Activated naive CD8-positive, alpha-beta T cell (primary cell): ENCODE results near the gene PAFAH1B2.
A peak's percentile ranks its signal among the peaks of the same experiment; 100 is the strongest.

Experiments used
- H3K27ac Mint-ChIP-seq: one replicate; pipeline ENCODE4 v1.8.0; 2021; ENCODE audit warnings: mixed read lengths
- H3K27me3 Mint-ChIP-seq: one replicate; pipeline ENCODE4 v1.8.0; 2021; ENCODE audit warnings: mixed read lengths
- H3K36me3 Mint-ChIP-seq: one replicate; pipeline ENCODE4 v1.8.0; 2021; ENCODE audit warnings: mixed read lengths
- H3K4me1 Mint-ChIP-seq: one replicate; pipeline ENCODE4 v1.8.0; 2021; ENCODE audit warnings: low read depth, mixed read lengths
- H3K4me3 Mint-ChIP-seq: one replicate; pipeline ENCODE4 v1.8.0; 2021; ENCODE audit warnings: mild to moderate bottlenecking, mixed read lengths
- H3K9me3 Mint-ChIP-seq: one replicate; pipeline ENCODE4 v1.8.0; 2021; ENCODE audit warnings: low read depth, mixed read lengths

The PAFAH1B2 gene

DNA sequence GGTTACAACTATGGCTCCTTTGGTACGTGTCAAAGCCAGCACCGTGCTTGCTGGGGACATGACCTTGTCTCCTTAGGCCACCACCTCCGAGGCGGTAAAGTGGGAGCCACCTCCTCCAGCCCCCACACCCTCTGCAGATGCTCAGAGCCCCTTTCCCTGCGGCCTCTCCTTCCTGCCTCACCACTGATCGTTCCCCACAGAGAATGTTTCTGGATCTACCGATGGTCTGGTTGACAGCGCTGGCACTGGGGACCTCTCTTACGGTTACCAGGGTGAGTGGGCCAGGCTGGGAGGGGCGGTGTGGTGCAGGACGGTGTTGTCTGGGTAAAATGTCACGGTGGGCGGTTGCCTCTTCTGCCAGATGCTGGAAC, 43.3 kb downstream of the PAFAH1B2 start:
- Mint-ChIP-seq H3K36me3 (no peaks in the 10 kb centered on the region), H3K4me3 (no peak overlapping the region), H3K4me1 (no peaks in the 10 kb centered on the region), H3K9me3 (no peaks in the 10 kb centered on the region), H3K27me3 (no peaks in the 10 kb centered on the region), H3K27ac (no peak overlapping the region)

DNA sequence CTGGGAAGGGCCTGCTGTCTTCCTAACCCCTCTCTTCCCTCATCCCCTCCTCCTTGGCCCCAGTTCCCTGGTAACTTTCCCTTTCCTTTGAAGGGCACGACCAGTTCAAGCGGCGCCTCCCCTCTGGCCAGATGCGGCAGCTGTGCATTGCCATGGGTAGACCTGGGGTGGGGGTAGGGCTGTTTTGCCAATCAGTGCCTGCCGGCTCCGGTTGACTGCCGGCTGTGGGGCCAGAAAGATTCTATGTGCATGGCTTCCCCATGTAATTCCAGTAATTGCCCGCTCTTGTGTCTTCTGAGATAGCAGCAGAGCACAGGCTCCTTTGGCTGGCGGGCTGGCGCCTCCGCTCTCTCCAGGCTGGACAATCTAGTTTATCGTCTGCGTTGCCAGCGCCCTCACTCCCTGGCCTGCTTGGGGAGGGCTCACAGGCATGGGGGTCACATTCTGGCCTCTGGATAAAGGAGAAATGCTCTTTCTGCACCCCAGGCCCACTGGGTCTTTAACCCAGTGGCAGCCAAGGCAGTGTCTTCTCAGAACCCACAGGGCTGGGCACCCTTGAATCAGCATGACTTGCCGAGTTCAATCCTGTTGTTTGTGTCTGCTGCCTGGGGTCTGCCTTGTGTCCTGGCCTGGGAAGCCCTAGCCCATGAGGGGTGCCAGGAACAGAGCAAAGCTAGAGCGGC, 43.9 kb downstream of the PAFAH1B2 start:
- no peaks in the 10 kb centered on the region for H3K4me1 Mint-ChIP-seq
- H3K27me3 Mint-ChIP-seq: no peaks in the 10 kb centered on the region
- H3K36me3 Mint-ChIP-seq: no peaks in the 10 kb centered on the region
- no peaks in the 10 kb centered on the region for H3K9me3 Mint-ChIP-seq
- no peak overlapping the region for H3K4me3 Mint-ChIP-seq
- H3K27ac Mint-ChIP-seq: no peak overlapping the region

GRCh38 chr11:117188620-117189081, 44.6 kb downstream of the PAFAH1B2 start:
- H3K4me3 Mint-ChIP-seq: no peak overlapping the region

DNA sequence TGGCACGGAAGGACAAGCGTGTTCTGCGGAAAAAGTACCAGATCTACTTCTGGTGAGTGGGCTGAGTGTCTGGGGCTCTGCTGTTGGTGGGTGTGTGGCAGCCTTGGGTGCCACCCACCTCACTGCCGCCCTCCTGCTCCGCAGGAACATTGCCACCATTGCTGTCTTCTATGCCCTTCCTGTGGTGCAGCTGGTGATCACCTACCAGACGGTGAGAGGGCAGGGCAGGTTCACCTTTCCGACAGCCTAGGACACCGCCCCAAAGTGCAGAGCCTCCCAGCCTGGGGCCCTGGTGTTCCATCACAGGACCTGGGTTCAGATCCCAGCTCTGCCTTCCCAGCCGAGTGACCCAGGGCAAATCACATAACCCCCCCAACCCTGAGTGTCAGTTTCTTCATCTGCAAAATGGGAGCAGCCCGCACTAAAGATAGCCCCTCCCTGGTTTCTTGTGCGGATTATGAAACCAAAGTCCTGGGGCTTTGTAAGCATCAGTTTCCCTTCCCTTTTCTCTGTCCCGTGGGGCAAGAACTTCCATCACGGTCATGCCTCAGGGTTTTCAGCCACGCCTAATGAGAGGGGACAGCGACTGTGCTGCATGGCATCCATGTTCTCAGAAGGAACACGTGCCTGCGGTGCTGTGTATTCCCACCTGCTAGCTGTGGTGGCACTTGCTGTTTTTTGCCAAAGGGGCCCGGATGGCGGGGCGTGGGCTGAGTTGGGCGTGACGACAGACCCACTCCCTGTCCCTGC, 45.3 kb downstream of the PAFAH1B2 start:
- no peak overlapping the region for H3K4me3 Mint-ChIP-seq
- no peaks in the 10 kb centered on the region for H3K36me3 Mint-ChIP-seq

More at GRCh38 chr11:117188620-117189081, 44.6 kb downstream of the PAFAH1B2 start:
- no peaks in the 10 kb centered on the region for H3K27me3 Mint-ChIP-seq
- no peaks in the 10 kb centered on the region for H3K9me3 Mint-ChIP-seq
- no peak overlapping the region for H3K27ac Mint-ChIP-seq
- no peaks in the 10 kb centered on the region for H3K36me3 Mint-ChIP-seq
- H3K4me1 Mint-ChIP-seq: no peaks in the 10 kb centered on the region

DNA sequence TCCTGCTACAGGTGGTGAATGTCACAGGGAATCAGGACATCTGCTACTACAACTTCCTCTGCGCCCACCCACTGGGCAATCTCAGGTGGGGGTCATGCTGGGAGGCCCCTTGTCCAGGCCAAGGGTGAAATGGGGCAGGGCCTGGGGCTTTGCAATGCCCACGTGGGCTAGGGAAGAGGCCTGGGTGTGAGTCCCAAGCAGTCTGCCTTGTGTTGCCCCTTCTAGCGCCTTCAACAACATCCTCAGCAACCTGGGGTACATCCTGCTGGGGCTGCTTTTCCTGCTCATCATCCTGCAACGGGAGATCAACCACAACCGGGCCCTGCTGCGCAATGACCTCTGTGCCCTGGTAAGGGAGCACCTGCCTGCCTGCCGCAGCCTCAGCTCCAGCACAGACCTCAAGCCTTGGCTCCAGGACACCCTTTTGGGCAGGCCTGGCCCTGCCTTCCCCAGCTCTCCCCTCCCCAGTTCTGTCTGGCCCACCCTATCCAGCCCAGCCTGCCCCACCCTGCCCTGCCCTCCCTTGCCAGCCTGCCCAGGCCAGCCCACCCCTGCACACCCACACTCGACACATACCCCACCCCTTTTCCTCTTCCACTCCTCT, 46.0 kb downstream of the PAFAH1B2 start:
- Mint-ChIP-seq H3K4me1 (no peaks in the 10 kb centered on the region), H3K27me3 (no peaks in the 10 kb centered on the region), H3K4me3 (no peak overlapping the region), H3K27ac (no peak overlapping the region), H3K9me3 (no peaks in the 10 kb centered on the region), H3K36me3 (no peaks in the 10 kb centered on the region)

More for the DNA sequence above, 45.3 kb downstream of the PAFAH1B2 start:
- no peaks in the 10 kb centered on the region for H3K9me3 Mint-ChIP-seq
- H3K27ac Mint-ChIP-seq: peak overlapping the region; percentile 50
- H3K27me3 Mint-ChIP-seq: no peaks in the 10 kb centered on the region
- no peaks in the 10 kb centered on the region for H3K4me1 Mint-ChIP-seq

- Mint-ChIP-seq H3K4me3 (no peak overlapping the region), H3K4me1 (peaks cover 2% of the 10 kb centered on the region), H3K36me3 (no peaks in the 10 kb centered on the region), H3K9me3 (no peaks in the 10 kb centered on the region), H3K27ac (no peak overlapping the region), H3K27me3 (no peaks in the 10 kb centered on the region)
Measured at GRCh38 chr11:117191680-117192400, 47.8 kb downstream of the PAFAH1B2 start.

DNA sequence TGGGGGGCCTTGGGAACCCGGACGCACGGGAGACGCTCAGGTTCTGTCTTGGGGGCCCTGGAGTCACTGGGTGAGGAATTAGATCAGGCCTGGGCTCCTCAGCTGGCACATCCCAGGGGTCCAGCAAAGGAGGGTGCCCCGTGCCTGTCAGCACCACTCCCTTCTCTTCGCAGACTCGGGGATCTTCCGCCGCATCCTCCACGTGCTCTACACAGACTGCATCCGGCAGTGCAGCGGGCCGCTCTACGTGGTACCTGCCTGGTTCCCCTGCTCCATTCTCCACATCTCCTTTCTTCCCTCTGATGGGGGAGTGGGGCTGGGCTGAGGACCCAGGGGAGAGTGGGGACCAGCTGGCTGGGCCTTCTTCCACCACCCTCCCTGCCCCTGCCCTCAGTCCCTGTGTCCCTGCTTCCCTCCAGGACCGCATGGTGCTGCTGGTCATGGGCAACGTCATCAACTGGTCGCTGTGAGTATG, 48.4 kb downstream of the PAFAH1B2 start:
- Mint-ChIP-seq H3K4me1 (peaks cover 2% of the 10 kb centered on the region), H3K27ac (no peak overlapping the region), H3K4me3 (no peak overlapping the region), H3K36me3 (no peaks in the 10 kb centered on the region), H3K9me3 (no peaks in the 10 kb centered on the region), H3K27me3 (no peaks in the 10 kb centered on the region)

GRCh38 chr11:117193130-117194020, 49.3 kb downstream of the PAFAH1B2 start:
- H3K27ac Mint-ChIP-seq: peak overlapping the region; percentile 50
- H3K27me3 Mint-ChIP-seq: no peaks in the 10 kb centered on the region
- H3K4me3 Mint-ChIP-seq: no peak overlapping the region
- no peaks in the 10 kb centered on the region for H3K36me3 Mint-ChIP-seq
- no peaks in the 10 kb centered on the region for H3K9me3 Mint-ChIP-seq
- H3K4me1 Mint-ChIP-seq: peaks cover 2% of the 10 kb centered on the region

DNA sequence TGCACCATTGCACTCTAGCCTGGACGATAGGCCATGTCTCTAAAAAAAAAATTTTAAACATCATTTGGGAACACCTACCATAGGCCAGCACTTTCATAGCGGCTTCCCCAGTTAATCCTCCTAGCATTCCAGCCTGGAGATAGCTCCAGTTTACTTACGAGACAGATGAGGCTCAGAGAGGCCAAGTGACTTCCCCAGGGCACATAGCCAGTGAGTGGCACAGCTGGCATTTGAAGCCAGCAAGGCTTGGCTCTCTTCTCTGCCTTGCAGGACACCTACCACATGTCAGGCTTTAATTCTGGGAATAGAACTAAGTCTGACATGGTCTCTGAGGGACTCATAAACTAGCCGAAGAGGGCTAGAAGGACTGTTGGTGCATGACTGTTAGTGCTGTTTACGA, 50.2 kb downstream of the PAFAH1B2 start:
- H3K4me1 Mint-ChIP-seq: peaks cover 2% of the 10 kb centered on the region
- H3K4me3 Mint-ChIP-seq: no peak overlapping the region
- H3K9me3 Mint-ChIP-seq: no peaks in the 10 kb centered on the region
- H3K27ac Mint-ChIP-seq: no peak overlapping the region
- no peaks in the 10 kb centered on the region for H3K36me3 Mint-ChIP-seq
- no peaks in the 10 kb centered on the region for H3K27me3 Mint-ChIP-seq

- no peaks in the 10 kb centered on the region for H3K9me3 Mint-ChIP-seq
- peak overlapping the region; percentile 58 for H3K27ac Mint-ChIP-seq
- no peaks in the 10 kb centered on the region for H3K36me3 Mint-ChIP-seq
- H3K4me1 Mint-ChIP-seq: peaks cover 2% of the 10 kb centered on the region
- no peak overlapping the region for H3K4me3 Mint-ChIP-seq
- no peaks in the 10 kb centered on the region for H3K27me3 Mint-ChIP-seq
Measured at GRCh38 chr11:117195258-117195657, 51.2 kb downstream of the PAFAH1B2 start.

DNA sequence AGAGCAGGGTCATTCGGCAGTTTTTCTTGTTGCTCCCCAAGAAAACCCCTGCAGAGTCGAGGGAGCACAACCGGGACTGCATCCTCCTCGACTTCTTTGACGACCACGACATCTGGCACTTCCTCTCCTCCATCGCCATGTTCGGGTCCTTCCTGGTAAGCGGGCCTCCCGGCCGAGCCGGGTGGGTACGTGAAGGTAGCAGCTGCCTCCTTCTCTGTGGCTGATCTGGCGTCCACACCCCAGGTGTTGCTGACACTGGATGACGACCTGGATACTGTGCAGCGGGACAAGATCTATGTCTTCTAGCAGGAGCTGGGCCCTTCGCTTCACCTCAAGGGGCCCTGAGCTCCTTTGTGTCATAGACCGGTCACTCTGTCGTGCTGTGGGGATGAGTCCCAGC, 51.7 kb downstream of the PAFAH1B2 start:
- Mint-ChIP-seq H3K4me1 (peaks cover 2% of the 10 kb centered on the region), H3K27ac (peak overlapping the region; percentile 58), H3K4me3 (no peak overlapping the region), H3K9me3 (no peaks in the 10 kb centered on the region), H3K36me3 (no peaks in the 10 kb centered on the region), H3K27me3 (no peaks in the 10 kb centered on the region)

DNA sequence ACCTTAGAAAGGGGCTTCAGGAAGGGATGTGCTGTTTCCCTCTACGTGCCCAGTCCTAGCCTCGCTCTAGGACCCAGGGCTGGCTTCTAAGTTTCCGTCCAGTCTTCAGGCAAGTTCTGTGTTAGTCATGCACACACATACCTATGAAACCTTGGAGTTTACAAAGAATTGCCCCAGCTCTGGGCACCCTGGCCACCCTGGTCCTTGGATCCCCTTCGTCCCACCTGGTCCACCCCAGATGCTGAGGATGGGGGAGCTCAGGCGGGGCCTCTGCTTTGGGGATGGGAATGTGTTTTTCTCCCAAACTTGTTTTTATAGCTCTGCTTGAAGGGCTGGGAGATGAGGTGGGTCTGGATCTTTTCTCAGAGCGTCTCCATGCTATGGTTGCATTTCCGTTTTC, 52.9 kb downstream of the PAFAH1B2 start:
- Mint-ChIP-seq H3K27me3 (no peaks in the 10 kb centered on the region), H3K36me3 (no peaks in the 10 kb centered on the region), H3K4me3 (no peak overlapping the region), H3K4me1 (peaks cover 2% of the 10 kb centered on the region), H3K27ac (no peak overlapping the region), H3K9me3 (no peaks in the 10 kb centered on the region)

DNA sequence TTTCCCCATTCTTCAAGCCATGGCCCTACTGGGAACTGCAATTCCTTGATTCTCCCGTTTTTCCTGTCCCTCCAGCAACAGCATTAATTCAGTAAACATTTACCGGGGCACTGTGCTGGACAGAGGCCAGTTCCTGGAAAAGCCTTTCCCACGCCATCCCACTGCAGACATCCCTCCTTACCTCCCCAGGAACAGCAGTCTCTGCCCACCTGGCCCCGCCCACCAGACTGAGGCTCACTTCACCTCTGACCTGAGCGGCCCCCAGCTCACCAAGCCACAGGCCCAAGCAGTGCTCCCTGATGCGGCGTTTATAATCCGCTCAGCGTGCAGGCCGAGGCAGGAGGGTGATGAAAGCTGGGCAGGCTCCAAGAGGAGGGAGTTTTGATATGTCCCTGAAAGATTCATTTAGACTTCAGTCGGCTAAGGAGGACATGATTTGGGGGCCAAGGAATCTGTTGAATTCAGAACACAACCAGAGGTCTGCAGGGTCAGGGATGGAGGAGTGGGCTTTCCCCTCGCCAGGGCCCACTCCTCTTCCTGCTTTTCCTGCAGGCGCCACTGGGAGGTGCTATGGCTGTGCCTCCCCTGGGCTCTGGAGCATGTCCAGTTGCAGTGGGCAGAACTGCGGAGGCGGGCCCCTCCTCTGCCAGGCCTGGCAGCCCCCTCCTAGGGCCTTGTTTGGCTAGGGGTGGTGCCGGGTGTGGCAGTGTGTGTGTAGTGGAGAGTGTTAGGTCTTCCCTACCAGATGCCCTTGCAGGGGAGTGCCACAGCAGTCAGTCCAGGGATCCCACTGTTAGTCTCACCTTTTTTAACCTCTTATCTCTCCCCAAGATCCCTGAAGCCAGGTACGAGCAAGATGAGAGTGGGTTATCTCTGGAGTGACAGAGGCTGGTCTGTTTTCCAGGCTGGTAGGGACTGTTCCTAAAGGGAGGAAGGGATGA, 53.7 kb downstream of the PAFAH1B2 start:
- Mint-ChIP-seq H3K27me3 (no peaks in the 10 kb centered on the region), H3K36me3 (no peaks in the 10 kb centered on the region), H3K4me1 (peaks cover 2% of the 10 kb centered on the region), H3K4me3 (no peak overlapping the region), H3K9me3 (no peaks in the 10 kb centered on the region), H3K27ac (no peak overlapping the region)
